ENCODE data around the gene ADGRG3.
"Not testable (repeated sequence)": the region's sequence is repeated elsewhere in the genome, so short reads cannot be mapped to it uniquely, and the experiment has no call there.

ADGRG3 gene

GRCh38 chr16:57728336-57729181 lies 60.5 kb downstream of the ADGRG3 start:
- Mint-ChIP-seq H3K9me3 (peaks cover 6% of the 10 kb centered on the region), H3K27me3 (no peaks in the 10 kb centered on the region), H3K27ac (no peak overlapping the region), H3K4me1 (ENCODE audit: low read depth) (peaks cover 8% of the 10 kb centered on the region), H3K4me3 (no peak overlapping the region), H3K36me3 (ENCODE audit: low read depth) (peaks cover 8% of the 10 kb centered on the region)
- no peak for DNase-seq

DNA sequence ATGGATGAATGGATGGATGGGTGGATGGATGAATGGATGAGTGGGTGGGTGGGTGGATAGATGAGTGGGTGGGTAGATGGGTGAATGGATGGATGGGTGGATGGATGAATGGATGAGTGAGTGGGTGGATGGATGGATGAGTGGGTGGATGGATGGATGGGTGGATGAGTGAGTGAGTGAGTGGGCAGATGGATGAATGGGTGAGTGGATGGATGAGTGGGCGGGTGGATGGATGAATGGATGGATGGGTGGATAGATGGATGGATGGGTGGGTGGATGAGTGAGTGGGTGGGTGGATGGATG lies 61.0 kb downstream of the ADGRG3 start:
- Mint-ChIP-seq H3K4me1 (ENCODE audit: low read depth) (peaks cover 11% of the 10 kb centered on the region), H3K27me3 (no peaks in the 10 kb centered on the region), H3K36me3 (ENCODE audit: low read depth) (peaks cover 8% of the 10 kb centered on the region), H3K9me3 (peaks cover 6% of the 10 kb centered on the region), H3K27ac (no peak overlapping the region), H3K4me3 (no peak overlapping the region)
- DNase-seq, result no peak

- DNase-seq, H3K27me3 Mint-ChIP-seq, H3K27ac Mint-ChIP-seq, H3K4me3 Mint-ChIP-seq, H3K9me3 Mint-ChIP-seq: not testable (repeated sequence)
- Mint-ChIP-seq H3K4me1 (ENCODE audit: low read depth) (peaks cover 13% of the 10 kb centered on the region), H3K36me3 (ENCODE audit: low read depth) (peaks cover 12% of the 10 kb centered on the region)
Measured at GRCh38 chr16:57729852-57730251, 61.7 kb downstream of the ADGRG3 start.

- H3K27ac Mint-ChIP-seq, result no peak overlapping the region
- peaks cover 20% of the 10 kb centered on the region for H3K36me3 Mint-ChIP-seq (ENCODE audit: low read depth)
- peaks cover 6% of the 10 kb centered on the region for H3K9me3 Mint-ChIP-seq
- H3K27me3 Mint-ChIP-seq, result no peaks in the 10 kb centered on the region
- no peak for DNase-seq
- no peak overlapping the region for H3K4me3 Mint-ChIP-seq
- H3K4me1 Mint-ChIP-seq (ENCODE audit: low read depth), result peaks cover 14% of the 10 kb centered on the region
Measured at GRCh38 chr16:57730771-57731730, 62.9 kb downstream of the ADGRG3 start.

- H3K27ac Mint-ChIP-seq, result no peak overlapping the region
- no peak for DNase-seq
- H3K9me3 Mint-ChIP-seq, result peaks cover 6% of the 10 kb centered on the region
- H3K27me3 Mint-ChIP-seq, result no peaks in the 10 kb centered on the region
- peaks cover 29% of the 10 kb centered on the region for H3K36me3 Mint-ChIP-seq (ENCODE audit: low read depth)
- peaks cover 23% of the 10 kb centered on the region for H3K4me1 Mint-ChIP-seq (ENCODE audit: low read depth)
- H3K4me3 Mint-ChIP-seq, result no peak overlapping the region
Measured at GRCh38 chr16:57732037-57732436, 63.9 kb downstream of the ADGRG3 start.

GRCh38 chr16:57732714-57733113 lies 64.6 kb downstream of the ADGRG3 start:
- no peak for DNase-seq
- H3K4me3 Mint-ChIP-seq, result no peak overlapping the region
- H3K27ac Mint-ChIP-seq, result no peak overlapping the region
- no peaks in the 10 kb centered on the region for H3K27me3 Mint-ChIP-seq
- peaks cover 6% of the 10 kb centered on the region for H3K9me3 Mint-ChIP-seq
- peaks cover 36% of the 10 kb centered on the region for H3K36me3 Mint-ChIP-seq (ENCODE audit: low read depth)
- peaks cover 29% of the 10 kb centered on the region for H3K4me1 Mint-ChIP-seq (ENCODE audit: low read depth)

- Mint-ChIP-seq H3K9me3 (peaks cover 6% of the 10 kb centered on the region), H3K27ac (peak overlapping the region; percentile 96), H3K36me3 (ENCODE audit: low read depth) (peaks cover 50% of the 10 kb centered on the region), H3K4me1 (ENCODE audit: low read depth) (peaks cover 30% of the 10 kb centered on the region), H3K27me3 (no peaks in the 10 kb centered on the region), H3K4me3 (peak overlapping the region; percentile 90)
- no peak for DNase-seq
Measured at GRCh38 chr16:57734308-57734924, 66.3 kb downstream of the ADGRG3 start.

GRCh38 chr16:57734925-57735754 lies 67.0 kb downstream of the ADGRG3 start:
- Mint-ChIP-seq H3K36me3 (ENCODE audit: low read depth) (peaks cover 52% of the 10 kb centered on the region), H3K27me3 (no peaks in the 10 kb centered on the region), H3K4me1 (ENCODE audit: low read depth) (peaks cover 30% of the 10 kb centered on the region), H3K9me3 (peaks cover 6% of the 10 kb centered on the region), H3K27ac (peak overlapping the region; percentile 96), H3K4me3 (peak overlapping the region; percentile 90)
- DNase-seq, result peak; percentile 97

DNA sequence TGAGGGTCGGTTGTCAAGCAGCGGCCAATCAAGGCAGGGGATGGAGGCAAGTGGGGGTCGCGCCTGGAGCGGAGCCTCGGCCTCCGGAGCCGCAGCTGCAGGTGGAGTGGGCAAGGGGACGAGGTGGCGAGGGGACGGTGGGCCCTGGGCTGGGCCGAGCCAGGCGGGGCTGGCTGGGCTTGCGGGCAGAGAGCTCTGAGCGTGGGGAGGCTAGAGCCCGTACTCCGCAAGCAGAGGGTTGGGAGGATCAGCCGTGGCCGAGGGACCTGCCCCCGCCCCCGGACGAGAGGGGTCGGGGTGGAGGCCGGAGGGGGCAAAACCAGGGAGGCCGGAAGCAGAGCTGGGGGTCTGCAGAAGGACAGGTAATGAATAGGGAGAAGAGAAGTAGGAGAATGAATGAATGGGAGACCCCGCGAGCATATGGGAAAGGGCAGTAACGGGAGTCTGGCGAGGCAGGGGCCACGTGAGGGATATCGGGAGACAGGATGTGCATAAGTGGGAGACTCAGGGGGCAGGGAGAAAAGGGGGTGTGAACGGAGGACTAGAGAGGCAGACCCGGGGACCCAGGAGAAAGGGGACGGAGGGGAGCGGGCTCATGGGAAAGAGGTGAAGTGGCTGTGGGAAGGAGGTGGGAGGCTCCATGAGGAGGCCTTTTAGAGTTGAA lies 67.8 kb downstream of the ADGRG3 start, which contains the start of gene KATNB1:
Gene KATNB1, plus strand, starts transcription at position 16 of the 664 bp plus-strand sequence. CDS start 1,474 bp downstream, outside the sequence.
- Mint-ChIP-seq H3K36me3 (ENCODE audit: low read depth) (peaks cover 54% of the 10 kb centered on the region), H3K27ac (peak within 1 kb of the TSS; percentile 96), H3K9me3 (peaks cover 6% of the 10 kb centered on the region), H3K27me3 (no peaks in the 10 kb centered on the region), H3K4me1 (ENCODE audit: low read depth) (peaks cover 30% of the 10 kb centered on the region), H3K4me3 (peak within 1 kb of the TSS; percentile 90)
- DNase-seq, result no peak

DNA sequence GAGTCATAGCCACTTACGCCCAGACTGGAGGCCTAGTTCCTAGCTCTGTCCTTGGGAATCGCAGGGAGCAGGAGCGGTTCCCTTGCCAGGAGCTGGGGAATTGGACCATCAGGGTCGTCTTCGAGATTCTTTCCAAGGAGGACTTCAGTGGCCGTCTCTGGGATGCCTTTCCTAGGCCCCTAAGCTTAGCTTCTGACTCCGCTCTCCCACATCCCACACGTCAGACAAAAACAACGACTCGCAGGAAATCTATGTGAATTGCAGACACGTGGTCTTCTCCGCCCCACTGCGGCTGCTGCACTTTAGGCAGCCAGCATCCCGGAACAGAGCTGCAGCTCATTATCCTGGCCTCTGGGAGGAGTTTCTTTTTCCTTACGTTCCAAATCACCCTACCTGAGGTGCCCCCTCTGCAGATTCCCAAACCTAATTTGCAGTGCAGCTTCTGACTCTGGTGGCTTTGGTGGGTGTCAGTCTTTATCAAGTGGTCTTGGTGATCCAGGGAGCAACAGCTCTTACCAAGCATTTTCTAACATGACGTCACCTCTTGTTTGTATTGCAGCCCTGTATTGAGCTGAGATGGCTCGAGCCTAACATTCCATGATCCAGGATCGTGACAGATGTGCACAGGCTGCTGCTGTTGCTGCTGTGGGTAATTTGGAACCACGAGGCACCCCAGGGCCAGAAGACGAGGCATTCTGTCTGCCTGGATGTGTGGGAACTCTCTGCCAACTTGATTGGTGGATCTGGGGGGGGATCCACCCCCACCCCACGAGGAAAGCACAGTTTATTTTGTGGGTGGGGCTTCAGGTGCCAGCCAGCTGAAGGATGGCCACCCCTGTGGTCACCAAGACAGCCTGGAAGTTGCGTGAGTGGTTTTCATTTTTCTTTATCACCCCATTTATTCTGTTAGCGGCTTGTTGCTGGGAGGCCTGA lies 68.6 kb downstream of the ADGRG3 start:
- H3K36me3 Mint-ChIP-seq (ENCODE audit: low read depth), result peaks cover 61% of the 10 kb centered on the region
- peaks cover 6% of the 10 kb centered on the region for H3K9me3 Mint-ChIP-seq
- peak; percentile 61 for DNase-seq
- H3K4me1 Mint-ChIP-seq (ENCODE audit: low read depth), result peaks cover 30% of the 10 kb centered on the region
- no peaks in the 10 kb centered on the region for H3K27me3 Mint-ChIP-seq
- peak overlapping the region; percentile 90 for H3K4me3 Mint-ChIP-seq
- peak overlapping the region; percentile 96 for H3K27ac Mint-ChIP-seq

- no peak overlapping the region for H3K27ac Mint-ChIP-seq
- H3K27me3 Mint-ChIP-seq, result no peaks in the 10 kb centered on the region
- no peak for DNase-seq
- peaks cover 27% of the 10 kb centered on the region for H3K4me1 Mint-ChIP-seq (ENCODE audit: low read depth)
- H3K9me3 Mint-ChIP-seq, result no peaks in the 10 kb centered on the region
- H3K4me3 Mint-ChIP-seq, result no peak overlapping the region
- peaks cover 71% of the 10 kb centered on the region for H3K36me3 Mint-ChIP-seq (ENCODE audit: low read depth)
Measured at GRCh38 chr16:57738844-57739243, 70.7 kb downstream of the ADGRG3 start.
